HEK293T (cell line): ENCODE measurements around the gene TUBA1C.

ENCODE experiments used
- CTCF ChIA-PET: fragments of 350-600 bp; formaldehyde crosslinking; extraction: SDS; loops from one replicate; lab custom pipeline; 2021; ENCODE audit warnings: antibody characterized with exemption, inconsistent platforms; lab: Yijun Ruan, JAX
- POLR2A ChIA-PET: fragments of 350-600 bp; formaldehyde crosslinking; extraction: SDS; loops from one replicate; lab custom pipeline; 2020; ENCODE audit warnings: antibody characterized with exemption, inconsistent platforms; lab: Yijun Ruan, JAX
- DNase-seq: peaks from one replicate; pipeline ENCODE4 v3.0.0; 2012; ENCODE audit warnings: mixed read lengths; ENCODE audit errors: extremely low spot score
- BHLHE40 ChIP-seq: fragments of 450-650 bp; IDR thresholded peaks from 2 replicates; pipeline ENCODE4 v1.6.1; 2016; ENCODE audit warnings: mild to moderate bottlenecking, moderate library complexity, borderline replicate concordance
- CTBP1 ChIP-seq: fragments of 450-650 bp; IDR thresholded peaks from 2 replicates; pipeline ENCODE4 v1.6.1; 2016; ENCODE audit warnings: borderline replicate concordance

TUBA1C gene

GRCh38 chr12:49323524-49324097 is 58.7 kb downstream of the TUBA1C start:
- TF ChIP-seq CTBP1: no peak
- TF ChIP-seq BHLHE40: no peak
- DNase-seq: no peak
- POLR2A ChIA-PET: interaction anchor here (0.7 to 3.1 kb wide), 19 partner anchors 8 to 379 kb away, joined by 3 to 68 read pairs (median 13); partner anchors contain the start of genes C1QL4, DNAJC22, PRPH and SPATS2
- CTCF ChIA-PET: interaction anchor here (0.5 to 5.6 kb wide), 8 partner anchors 8 to 35 kb away, joined by 3 to 42 read pairs (median 6); partner anchors contain the start of gene PRPH
